A549 (cell line): ENCODE measurements around the gene ALCAM. TPM values are rescaled to one million over a fixed set of nuclear protein-coding genes. Genes with fewer than 3 reads are reported as not detected.

Experiments
- ATAC-seq, 2 experiments: fragments of 200-7000 bp in 1 of 2; fragments of >200 bp in 1 of 2; cut with Nextera tagmentation in 1 of 2; cut with Tn5 transposase in 1 of 2; 3 replicates each; pipeline versions ENCODE4 v1.8.0 to v1.9.1; 2018 to 2020; ENCODE audit warnings: mild to moderate bottlenecking in 1 of 2, moderate library complexity in 1 of 2
- CTCF ChIA-PET: fragments of 300-600 bp; sonication (Branson Sonifier 250); formaldehyde crosslinking; extraction: SDS; loops from one replicate; lab custom pipeline; 2021; ENCODE audit warnings: antibody characterized with exemption, inconsistent platforms; lab: Yijun Ruan, JAX
- POLR2A ChIA-PET: fragments of 350-600 bp; formaldehyde crosslinking; extraction: SDS; loops from one replicate; lab custom pipeline; 2021; ENCODE audit warnings: antibody characterized with exemption, inconsistent platforms; lab: Yijun Ruan, JAX
- DNase-seq, 2 experiments: peaks; one replicate each; pipeline versions ENCODE4 v3.0.0 to v3.0.0-alpha.2; 2011 to 2016; ENCODE audit warnings: low read depth in 1 of 2, low spot score in 1 of 2
- FAIRE-seq: peaks from 2 replicates; lab custom pipeline; 2011; peaks lifted over from hg19 to GRCh38; lab: Jason Lieb, UNC
- H3K27ac ChIP-seq, 2 experiments: fragments of >200 bp; sonication (Bioruptor Twin); formaldehyde crosslinking; 3 replicates each; pipeline ENCODE4 v1.5.1; 2016 to 2017
- H3K4me1 ChIP-seq: fragments of >200 bp; sonication (Bioruptor Twin); formaldehyde crosslinking; 3 replicates; pipeline ENCODE4 v1.6.1; 2016
- H3K4me2 ChIP-seq: fragments of >200 bp; sonication (Bioruptor Twin); formaldehyde crosslinking; 3 replicates; pipeline ENCODE4 v1.6.1; 2016
- H3K4me3 ChIP-seq: fragments of >200 bp; sonication (Bioruptor Twin); formaldehyde crosslinking; 3 replicates; pipeline ENCODE4 v1.5.1; 2016
- H3K9me3 ChIP-seq: fragments of >200 bp; sonication (Bioruptor Twin); formaldehyde crosslinking; 3 replicates; pipeline ENCODE4 v1.6.1; 2016
- CBX2 ChIP-seq: fragments of 200-600 bp; sonication (generic); IDR thresholded peaks from 2 replicates; pipeline ENCODE4 v1.6.1; 2016; ENCODE audit warnings: low read depth, mild to moderate bottlenecking, borderline replicate concordance
- CHD2 ChIP-seq: fragments of 150-350 bp; IDR thresholded peaks from 2 replicates; pipeline ENCODE4 v1.6.1; 2014; ENCODE audit warnings: low read length; ENCODE audit not compliant: partially characterized antibody
- EHF ChIP-seq: fragments of 250-450 bp; sonication (Bioruptor Pico); IDR thresholded peaks from 2 replicates; pipeline ENCODE4 v1.5.0; 2020; ENCODE audit warnings: mild to moderate bottlenecking
- EHMT2 ChIP-seq: fragments of 200-600 bp; sonication (generic); IDR thresholded peaks from 2 replicates; pipeline ENCODE4 v1.6.1; 2016; ENCODE audit warnings: antibody characterized with exemption, low read depth, mild to moderate bottlenecking, moderate library complexity
- ESRRA ChIP-seq: fragments of 150-350 bp; IDR thresholded peaks from 2 replicates; pipeline ENCODE4 v1.6.1; 2014; ENCODE audit warnings: mild to moderate bottlenecking, low read length, borderline replicate concordance
- FOSB ChIP-seq: fragments of 250-450 bp; sonication (Bioruptor Pico); IDR thresholded peaks from 2 replicates; pipeline ENCODE4 v1.5.0; 2020; ENCODE audit warnings: mild to moderate bottlenecking, moderate library complexity
- FOSL2 ChIP-seq, 2 experiments: fragments of 450-650 bp in 1 of 2; fragments of >200 bp in 1 of 2; sonication (Bioruptor Twin) in 1 of 2; formaldehyde crosslinking; IDR thresholded peaks; 2 replicates each; pipeline versions ENCODE4 v1.5.0 to v1.6.1; 2016 to 2020; ENCODE audit warnings: mild to moderate bottlenecking in 1 of 2, moderate library complexity in 1 of 2
- FOXS1 ChIP-seq: fragments of 250-450 bp; sonication (Bioruptor Pico); IDR thresholded peaks from 2 replicates; pipeline ENCODE4 v1.5.0; 2020; ENCODE audit warnings: mild to moderate bottlenecking, moderate library complexity
- HOXB13 ChIP-seq: fragments of 250-450 bp; sonication (Bioruptor Pico); IDR thresholded peaks from 2 replicates; pipeline ENCODE4 v1.5.0; 2020; ENCODE audit warnings: low read depth, mild to moderate bottlenecking, moderate library complexity
- JUN ChIP-seq, 2 experiments: fragments of >200 bp; sonication (Bioruptor Twin); formaldehyde crosslinking; IDR thresholded peaks; 2 replicates in 1 of 2; 3 replicates in 1 of 2; pipeline ENCODE4 v1.6.1; 2016 to 2017
- MYC ChIP-seq: IDR thresholded peaks from 2 replicates; pipeline ENCODE4 v1.6.1; 2012; ENCODE audit warnings: mild to moderate bottlenecking, inconsistent platforms, low read length, improper control_type of control experiment, borderline replicate concordance
- NPAS2 ChIP-seq: fragments of 250-450 bp; sonication (Bioruptor Pico); IDR thresholded peaks from 2 replicates; pipeline ENCODE4 v1.8.0; 2022; ENCODE audit warnings: mild to moderate bottlenecking, moderate library complexity, borderline replicate concordance
- PHF8 ChIP-seq: fragments of 200-600 bp; sonication (generic); IDR thresholded peaks from 2 replicates; pipeline ENCODE4 v1.6.1; 2016; ENCODE audit warnings: low read depth, mild to moderate bottlenecking, antibody characterized with exemption, moderate library complexity, borderline replicate concordance
- RAD21 ChIP-seq, 2 experiments: fragments of >200 bp in 1 of 2; sonication (Bioruptor Twin) in 1 of 2; formaldehyde crosslinking in 1 of 2; IDR thresholded peaks in 1 of 2; conservative IDR thresholded peaks in 1 of 2; 2 replicates in 1 of 2; 3 replicates in 1 of 2; pipeline ENCODE4 v1.6.1; 2012 to 2018; ENCODE audit warnings: inconsistent platforms in 1 of 2
- RARB ChIP-seq: fragments of 250-450 bp; sonication (Bioruptor Pico); IDR thresholded peaks from 2 replicates; pipeline ENCODE4 v1.8.0; 2021; ENCODE audit warnings: mild to moderate bottlenecking, moderate library complexity
- RCOR1 ChIP-seq: fragments of 150-350 bp; IDR thresholded peaks from 2 replicates; pipeline ENCODE4 v1.6.1; 2014; ENCODE audit warnings: antibody characterized with exemption, low read length, low read depth
- RFX5 ChIP-seq: fragments of 450-650 bp; IDR thresholded peaks from 2 replicates; pipeline ENCODE4 v1.7.1; 2014; ENCODE audit warnings: antibody characterized with exemption, mild to moderate bottlenecking, moderate library complexity
- RNF2 ChIP-seq: fragments of 200-600 bp; sonication (generic); IDR thresholded peaks from 2 replicates; pipeline ENCODE4 v1.6.1; 2016; ENCODE audit warnings: low read depth, mild to moderate bottlenecking, antibody characterized with exemption, moderate library complexity, borderline replicate concordance
- TFCP2L1 ChIP-seq: fragments of 250-450 bp; sonication (Bioruptor Pico); IDR thresholded peaks from 2 replicates; pipeline ENCODE4 v1.5.0; 2021; ENCODE audit warnings: mild to moderate bottlenecking
- ZC3H11A ChIP-seq: fragments of 450-650 bp; IDR thresholded peaks from 2 replicates; pipeline ENCODE4 v1.6.1; 2014; ENCODE audit warnings: antibody characterized with exemption, mild to moderate bottlenecking
- WGBS: methylation state at CpG from one replicate; pipeline ENCODE4 v1.1.6; 2017; ENCODE audit errors: missing lambda C conversion rate; 5-methylcytosine and 5-hydroxymethylcytosine counted together
- polyA plus RNA-seq, 4 experiments: library from polyadenylated mRNA; depleted of rRNA in 3 of 4; stranded (reverse); fragments of >200 nt; fragmentation: RNase III in 1 of 4; extraction: RNeasy Plus Mini Kit Qiagen cat#74134 plus additional on column Dnase treatment in 1 of 4; gene quantifications; 2 replicates in 3 of 4; 3 replicates in 1 of 4; pipeline ENCODE4 v1.2.3, GENCODE V29; 2011 to 2017
- TF ChIP-seq, protein P1 (sequence below): fragments of 450-650 bp; IDR thresholded peaks from 2 replicates; pipeline ENCODE4 v1.6.1; 2014; ENCODE audit warnings: antibody characterized with exemption
- TF ChIP-seq, protein P2 (sequence below): IDR thresholded peaks from 2 replicates; pipeline ENCODE4 v1.6.1; 2012; ENCODE audit warnings: low read depth, borderline replicate concordance
- TF ChIP-seq, protein P3 (sequence below): fragments of >200 bp; sonication (Bioruptor Twin); formaldehyde crosslinking; IDR thresholded peaks from 2 replicates; pipeline ENCODE4 v1.6.1; 2016
- TF ChIP-seq, protein P4 (sequence below): fragments of >200 bp; sonication (Bioruptor Twin); formaldehyde crosslinking; IDR thresholded peaks from 3 replicates; pipeline ENCODE4 v1.6.1; 2016

ALCAM gene
- polyA plus RNA-seq, 2 of the 4 experiments (the other 2 are of a cell fraction) = 57.1 to 145 TPM

DNA sequence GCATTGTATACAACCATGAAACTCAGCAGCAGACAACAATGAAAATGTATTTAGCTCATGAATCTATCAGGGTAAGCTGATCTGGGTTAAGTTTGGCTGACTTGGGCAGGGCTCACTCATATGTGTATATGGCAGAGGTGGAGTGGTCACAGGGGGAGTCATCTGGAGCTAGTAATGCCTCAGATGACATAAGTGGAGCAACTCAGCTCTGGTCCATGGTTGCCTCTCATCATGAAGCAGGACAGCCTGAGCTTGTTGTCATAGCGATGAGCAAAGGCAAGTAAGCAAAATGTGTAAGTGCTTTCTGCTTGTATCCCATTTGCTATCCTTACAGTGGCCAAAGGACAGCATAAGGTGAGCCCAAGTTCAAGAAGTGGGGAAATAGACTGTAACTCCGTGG, 64.5 kb downstream of the ALCAM start (continued):
- TF ChIP-seq, protein P1, sequence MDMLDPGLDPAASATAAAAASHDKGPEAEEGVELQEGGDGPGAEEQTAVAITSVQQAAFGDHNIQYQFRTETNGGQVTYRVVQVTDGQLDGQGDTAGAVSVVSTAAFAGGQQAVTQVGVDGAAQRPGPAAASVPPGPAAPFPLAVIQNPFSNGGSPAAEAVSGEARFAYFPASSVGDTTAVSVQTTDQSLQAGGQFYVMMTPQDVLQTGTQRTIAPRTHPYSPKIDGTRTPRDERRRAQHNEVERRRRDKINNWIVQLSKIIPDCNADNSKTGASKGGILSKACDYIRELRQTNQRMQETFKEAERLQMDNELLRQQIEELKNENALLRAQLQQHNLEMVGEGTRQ = no peak
- TF ChIP-seq PHF8 (no peak), FOSB (CRISPR knock-in tag) (no peak)

DNA sequence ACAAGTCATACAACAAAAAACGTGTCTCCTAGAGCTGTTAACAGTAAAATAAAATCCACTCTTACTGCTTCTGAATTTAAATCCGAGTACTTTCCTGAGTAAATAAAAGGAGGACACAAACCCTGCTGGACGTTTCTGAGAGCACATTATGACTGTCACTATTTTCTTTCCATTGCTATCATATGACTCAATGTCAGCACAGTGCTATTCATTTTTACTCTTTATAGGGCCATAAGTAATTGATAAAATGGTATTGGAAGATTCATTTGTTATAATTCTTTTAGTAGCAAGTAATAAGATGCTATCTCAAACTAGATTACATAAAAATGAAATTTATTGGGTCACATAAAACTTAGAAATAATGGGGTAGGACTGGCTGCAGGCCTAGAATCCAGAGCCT, 68.6 kb downstream of the ALCAM start:
- no peak for DNase-seq
- ATAC-seq = no peak
- 53% methylated on average over 3 of the region's 3 CpGs for whole genome bisulfite sequencing
- Histone ChIP-seq H3K27ac (no peak overlapping the region), H3K4me1 (peaks cover 18% of the 10 kb centered on the region), H3K4me3 (no peak overlapping the region), H3K4me2 (no peak overlapping the region), H3K9me3 (peaks cover 4% of the 10 kb centered on the region; the same call in 1 of the 3 replicates)
- ChIA-PET POLR2A (no interaction called here), CTCF (no interaction called here)
- FAIRE-seq = no peak
- TF ChIP-seq MYC (no peak), JUN (IDR thresholded peaks at IDR 0.05) (no peak), ESRRA (no peak), EHMT2 (no peak), ZC3H11A (no peak), NPAS2 (CRISPR knock-in tag) (no peak), RNF2 (no peak)
- TF ChIP-seq, protein P2, sequence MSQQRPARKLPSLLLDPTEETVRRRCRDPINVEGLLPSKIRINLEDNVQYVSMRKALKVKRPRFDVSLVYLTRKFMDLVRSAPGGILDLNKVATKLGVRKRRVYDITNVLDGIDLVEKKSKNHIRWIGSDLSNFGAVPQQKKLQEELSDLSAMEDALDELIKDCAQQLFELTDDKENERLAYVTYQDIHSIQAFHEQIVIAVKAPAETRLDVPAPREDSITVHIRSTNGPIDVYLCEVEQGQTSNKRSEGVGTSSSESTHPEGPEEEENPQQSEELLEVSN = no peak

DNA sequence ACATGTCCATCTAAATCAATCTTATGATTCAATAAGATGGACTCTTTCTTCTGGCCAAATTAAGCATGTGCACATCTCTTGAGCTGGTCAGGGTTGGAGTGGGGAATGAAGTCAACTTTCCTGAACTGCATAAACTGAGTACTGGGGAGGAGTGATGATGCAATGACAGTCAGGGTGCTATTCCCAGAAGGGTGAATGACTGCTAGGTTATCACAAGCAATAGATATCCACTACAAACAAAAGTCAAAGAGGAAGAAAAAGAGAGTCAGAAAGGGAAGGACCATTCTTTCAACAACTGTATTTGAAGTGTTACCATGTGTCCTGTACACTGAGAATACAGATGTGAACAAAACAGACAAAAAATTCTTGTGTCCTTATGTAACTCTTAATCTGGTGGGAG, 70.0 kb downstream of the ALCAM start:
- peaks cover 15% of the 10 kb centered on the region; the same call in 1 of the 3 replicates for H3K4me1 ChIP-seq
- H3K4me3 ChIP-seq = no peak overlapping the region
- FAIRE-seq = no peak
- TF ChIP-seq RARB (CRISPR knock-in tag) = no peak
- TF ChIP-seq, protein P3, sequence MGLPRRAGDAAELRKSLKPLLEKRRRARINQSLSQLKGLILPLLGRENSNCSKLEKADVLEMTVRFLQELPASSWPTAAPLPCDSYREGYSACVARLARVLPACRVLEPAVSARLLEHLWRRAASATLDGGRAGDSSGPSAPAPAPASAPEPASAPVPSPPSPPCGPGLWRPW = no peak
- TF ChIP-seq FOXS1 (CRISPR knock-in tag) = no peak
- TF ChIP-seq EHF (CRISPR knock-in tag) = no peak
- no peak for TF ChIP-seq RFX5
- TF ChIP-seq ZC3H11A = no peak
- TF ChIP-seq HOXB13 = no peak
- TF ChIP-seq FOSL2 (IDR thresholded peaks at IDR 0.05) = no peak
- TF ChIP-seq FOSL2 (CRISPR knock-in tag; IDR thresholded peaks at IDR 0.05) = no peak
- TF ChIP-seq, protein P4, sequence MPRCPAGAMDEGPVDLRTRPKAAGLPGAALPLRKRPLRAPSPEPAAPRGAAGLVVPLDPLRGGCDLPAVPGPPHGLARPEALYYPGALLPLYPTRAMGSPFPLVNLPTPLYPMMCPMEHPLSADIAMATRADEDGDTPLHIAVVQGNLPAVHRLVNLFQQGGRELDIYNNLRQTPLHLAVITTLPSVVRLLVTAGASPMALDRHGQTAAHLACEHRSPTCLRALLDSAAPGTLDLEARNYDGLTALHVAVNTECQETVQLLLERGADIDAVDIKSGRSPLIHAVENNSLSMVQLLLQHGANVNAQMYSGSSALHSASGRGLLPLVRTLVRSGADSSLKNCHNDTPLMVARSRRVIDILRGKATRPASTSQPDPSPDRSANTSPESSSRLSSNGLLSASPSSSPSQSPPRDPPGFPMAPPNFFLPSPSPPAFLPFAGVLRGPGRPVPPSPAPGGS = no peak
- no peak for TF ChIP-seq NPAS2 (CRISPR knock-in tag)
- no peak for TF ChIP-seq RCOR1
- TF ChIP-seq CHD2 = no peak
- no peak for TF ChIP-seq RAD21 (conservative IDR thresholded peaks at IDR 0.05 in 1 of 2, IDR thresholded peaks at IDR 0.05 in 1 of 2)
- no peak for TF ChIP-seq TFCP2L1 (CRISPR knock-in tag)
- TF ChIP-seq CBX2 = no peak
- ATAC-seq = no peak
- H3K27ac ChIP-seq = no peak overlapping the region
- no peak overlapping the region for H3K4me2 ChIP-seq
- no peak for DNase-seq
- ChIA-PET POLR2A (no interaction called here), CTCF (interaction anchor here (0.5 kb wide), 1 partner anchor 68 kb away, joined by 3 read pairs; no protein-coding TSS in a partner anchor)
- peaks cover 4% of the 10 kb centered on the region; the same call in 1 of the 3 replicates for H3K9me3 ChIP-seq
